Stimulated activated CD4-positive, alpha-beta T cell treated with anti-CD3 and anti-CD28 coated beads, Interleukin-12 subunit alpha, Interleukin-12 subunit beta, amount 100 ng/mL, for 4 hours (primary cell): ENCODE data around the gene WDR64.
"Not testable (repeated sequence)": the region's sequence is repeated elsewhere in the genome, so short reads cannot be mapped to it uniquely, and the experiment has no call there.

Experiments used
- DNase-seq: peaks from one replicate; pipeline ENCODE4 v3.0.0-alpha.2; 2020

The WDR64 gene

DNA sequence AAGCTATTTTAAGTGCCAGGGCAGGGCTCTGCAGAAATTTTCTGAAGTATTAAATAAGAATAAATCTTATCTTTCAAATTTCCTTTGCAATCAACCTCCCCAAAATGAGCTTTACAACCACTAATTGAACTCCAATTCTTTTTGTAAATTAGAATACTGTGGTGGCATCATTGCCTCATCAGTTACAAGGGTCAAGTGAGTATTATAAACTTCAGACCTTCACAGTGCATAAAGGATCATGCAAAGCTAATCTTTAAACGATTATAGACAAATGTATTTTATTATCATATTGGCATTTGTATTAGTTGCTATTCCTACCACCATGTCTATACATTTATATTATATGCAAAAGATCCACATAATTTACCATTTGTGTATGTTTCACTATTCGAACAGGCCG, 19.1 kb upstream of the WDR64 start:
- DNase-seq = no peak

DNA sequence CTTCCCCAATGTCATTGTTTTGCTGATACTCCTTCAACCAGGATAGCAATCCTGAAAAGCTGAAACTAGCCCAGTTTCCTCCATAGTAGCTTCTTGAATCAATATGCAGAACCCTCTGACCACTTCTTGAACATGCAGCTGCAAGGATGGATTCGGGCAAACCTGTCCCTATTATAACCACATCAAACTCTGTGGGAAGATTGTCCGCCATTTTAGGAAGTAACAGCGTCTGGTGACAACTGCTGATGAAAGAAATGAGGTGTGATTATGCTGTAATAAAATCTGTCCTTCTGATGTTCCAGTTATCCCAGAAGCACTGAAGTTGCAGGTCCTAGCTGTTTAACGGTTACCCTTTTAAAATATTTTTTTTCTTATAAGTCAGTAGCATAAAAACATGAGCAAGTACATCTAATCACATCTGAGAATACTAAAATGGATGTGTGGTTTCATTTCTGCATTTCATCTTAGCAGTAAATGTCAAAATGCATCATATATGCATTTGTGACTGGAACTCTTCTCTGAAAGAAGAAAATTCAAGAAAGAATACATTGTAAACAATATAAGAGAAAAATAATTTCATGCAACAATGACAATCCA, 16.4 kb upstream of the WDR64 start:
- DNase-seq = no peak

DNA sequence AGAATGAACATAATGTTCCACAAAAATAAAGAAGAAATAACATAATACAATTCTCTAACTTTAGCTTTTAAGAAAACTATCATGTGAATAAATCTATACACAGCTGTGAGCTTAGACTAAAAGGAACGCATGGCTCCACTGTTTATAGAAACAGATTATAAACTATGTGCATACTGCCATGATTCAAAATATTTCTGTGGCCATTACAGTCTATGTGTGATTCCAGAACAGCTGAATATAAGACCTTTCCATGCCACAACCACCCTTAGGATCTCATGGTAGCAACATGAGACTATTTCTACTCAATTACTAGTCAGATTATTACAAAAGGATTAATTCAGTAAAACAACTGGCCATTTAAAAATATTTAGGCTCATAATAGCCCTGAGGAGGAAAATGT, 15.8 kb upstream of the WDR64 start:
- no peak for DNase-seq

GRCh38 chr1:241637046-241637590, 15.0 kb upstream of the WDR64 start:
- no peak for DNase-seq

- no peak for DNase-seq
Measured at GRCh38 chr1:241637604-241638003, 14.5 kb upstream of the WDR64 start.

- DNase-seq = no peak
Measured at GRCh38 chr1:241638099-241638682, 13.9 kb upstream of the WDR64 start.

- DNase-seq = no peak
Measured at GRCh38 chr1:241638909-241639622, 13.0 kb upstream of the WDR64 start.

- DNase-seq = peak; percentile 36
Measured at GRCh38 chr1:241639623-241640148, 12.4 kb upstream of the WDR64 start.

GRCh38 chr1:241640149-241640866, 11.8 kb upstream of the WDR64 start, which contains the start of the genes CHML and OPN3:
Gene CHML (minus strand): TSS chr1:241640369. CDS start chr1:241635766, 4,603 bp downstream.
Gene OPN3 (minus strand): TSS chr1:241640369. CDS start chr1:241640254, 115 bp downstream.
- DNase-seq = peak; percentile 95

GRCh38 chr1:241640867-241641622, 11.0 kb upstream of the WDR64 start:
- DNase-seq = no peak

GRCh38 chr1:241641773-241642592, 10.1 kb upstream of the WDR64 start:
- no peak for DNase-seq

GRCh38 chr1:241642593-241642944, 9.5 kb upstream of the WDR64 start:
- no peak for DNase-seq

DNA sequence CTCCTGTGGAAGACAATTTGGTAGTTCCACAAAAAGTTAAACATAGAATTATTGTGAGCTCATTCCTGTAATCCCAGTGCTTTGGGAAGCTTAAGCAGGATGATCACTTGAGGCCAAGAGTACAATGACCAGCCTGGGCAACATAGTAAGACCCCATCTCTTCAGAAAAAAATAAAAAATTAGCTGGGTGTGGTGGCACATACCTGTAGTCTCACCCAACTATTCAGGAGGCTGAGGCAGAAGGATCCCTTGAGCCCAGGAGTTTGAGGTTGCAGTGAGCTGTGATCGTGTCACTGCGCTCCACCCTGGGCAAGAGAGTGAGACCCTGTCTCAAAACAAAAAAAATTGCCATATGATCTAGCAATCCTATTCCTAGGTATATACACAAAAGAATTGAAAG, 7.8 kb upstream of the WDR64 start:
- no peak for DNase-seq

GRCh38 chr1:241645199-241645598, 6.9 kb upstream of the WDR64 start:
- DNase-seq = no peak

DNA sequence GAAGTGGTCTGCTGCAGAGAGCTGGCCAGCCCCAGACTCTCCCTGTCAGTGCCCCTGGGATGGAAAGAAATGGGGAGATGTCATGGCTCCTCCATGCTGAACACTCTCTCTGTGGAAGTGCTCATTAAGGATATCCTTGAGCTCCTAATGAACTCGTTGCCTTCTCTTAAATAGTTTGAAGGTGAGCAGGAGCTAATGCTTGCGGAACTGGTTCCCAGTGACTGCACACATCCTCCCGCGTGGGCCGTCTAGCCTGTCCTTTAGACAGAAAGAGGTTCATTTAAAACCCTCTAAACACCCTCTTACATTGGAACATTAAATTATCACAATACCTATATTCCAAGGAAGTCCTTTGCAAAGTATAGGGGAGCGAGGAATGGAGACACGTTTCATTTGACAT, 5.9 kb upstream of the WDR64 start:
- no peak for DNase-seq

DNA sequence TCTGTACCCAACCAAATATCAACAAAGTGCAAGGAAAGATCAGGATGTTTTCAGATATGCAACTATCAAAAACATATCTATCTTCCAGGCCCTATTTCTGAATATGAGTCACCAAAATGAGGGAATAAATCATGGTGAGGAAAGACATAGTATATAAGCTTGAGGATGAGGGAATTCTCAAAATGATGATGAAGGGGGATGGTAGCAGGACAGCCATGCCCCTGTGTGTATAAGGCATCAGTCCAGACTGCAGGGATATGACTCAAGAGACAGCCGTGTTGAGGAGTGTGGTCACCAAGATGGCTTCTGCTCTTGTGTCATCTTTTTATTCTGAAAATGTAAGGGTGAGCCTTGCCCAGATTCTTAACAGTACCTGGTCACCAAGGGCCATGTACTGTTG, 4.4 kb upstream of the WDR64 start:
- no peak for DNase-seq

- no peak for DNase-seq
Measured at GRCh38 chr1:241648159-241648558, 3.9 kb upstream of the WDR64 start.

- DNase-seq = no peak
Measured at GRCh38 chr1:241654019-241654418, 1.9 kb downstream of the WDR64 start.

DNA sequence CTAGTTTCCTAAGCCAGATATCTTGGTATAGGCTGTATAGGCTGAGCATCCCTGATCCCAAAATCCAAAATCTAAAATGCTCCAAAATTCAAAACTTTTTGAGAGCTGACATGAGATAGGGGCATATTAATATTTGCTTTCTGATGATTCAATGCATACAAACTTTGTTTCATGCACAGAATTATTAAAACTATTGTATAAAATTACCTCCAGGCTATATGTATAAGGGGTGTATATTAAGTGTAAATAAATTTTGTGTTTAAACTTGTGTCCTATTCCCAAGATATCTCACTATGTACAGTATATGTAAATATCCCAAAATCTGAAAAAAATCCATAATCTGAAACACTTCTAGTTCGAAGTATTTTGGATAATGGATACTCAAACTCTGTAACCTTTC, 2.6 kb downstream of the WDR64 start:
- no peak for DNase-seq

DNA sequence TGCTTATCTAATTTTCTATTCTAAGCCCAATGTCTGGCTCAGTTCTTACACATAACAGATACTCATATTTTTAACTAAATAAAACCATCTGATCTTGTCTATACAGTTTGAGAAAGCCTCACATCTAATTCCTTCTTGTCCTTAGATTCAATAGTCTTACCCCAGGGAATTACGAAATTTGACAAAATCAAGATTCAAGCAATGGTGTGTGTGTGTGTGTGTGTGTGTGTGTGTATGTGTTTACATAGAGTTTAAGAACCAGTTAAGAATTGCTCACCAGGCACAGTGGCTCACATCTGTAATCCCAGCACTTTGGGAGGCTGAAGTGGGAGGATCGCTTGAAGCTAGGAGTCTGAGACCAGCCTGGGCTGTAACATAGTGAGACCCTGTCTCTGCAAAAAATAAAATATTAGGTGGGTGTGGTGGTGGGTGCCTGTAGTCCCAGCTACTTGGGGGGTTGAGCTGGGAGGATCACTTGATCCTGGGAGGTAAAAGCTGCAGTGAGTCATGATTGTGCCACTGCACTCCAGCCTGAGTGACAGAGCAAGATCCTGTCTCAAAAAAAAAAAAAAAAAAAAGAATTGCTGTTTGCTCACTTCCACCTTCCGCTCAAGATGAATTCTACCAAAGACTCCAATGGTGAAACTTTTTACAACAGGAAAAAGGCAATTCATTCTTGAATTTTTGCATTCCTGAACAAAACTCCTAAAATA, 6.2 kb downstream of the WDR64 start:
- DNase-seq = no peak

GRCh38 chr1:241659016-241659415, 6.9 kb downstream of the WDR64 start:
- DNase-seq = not testable (repeated sequence)
